Measurements from ENCODE around the gene ABHD8.

ABHD8 gene

DNA sequence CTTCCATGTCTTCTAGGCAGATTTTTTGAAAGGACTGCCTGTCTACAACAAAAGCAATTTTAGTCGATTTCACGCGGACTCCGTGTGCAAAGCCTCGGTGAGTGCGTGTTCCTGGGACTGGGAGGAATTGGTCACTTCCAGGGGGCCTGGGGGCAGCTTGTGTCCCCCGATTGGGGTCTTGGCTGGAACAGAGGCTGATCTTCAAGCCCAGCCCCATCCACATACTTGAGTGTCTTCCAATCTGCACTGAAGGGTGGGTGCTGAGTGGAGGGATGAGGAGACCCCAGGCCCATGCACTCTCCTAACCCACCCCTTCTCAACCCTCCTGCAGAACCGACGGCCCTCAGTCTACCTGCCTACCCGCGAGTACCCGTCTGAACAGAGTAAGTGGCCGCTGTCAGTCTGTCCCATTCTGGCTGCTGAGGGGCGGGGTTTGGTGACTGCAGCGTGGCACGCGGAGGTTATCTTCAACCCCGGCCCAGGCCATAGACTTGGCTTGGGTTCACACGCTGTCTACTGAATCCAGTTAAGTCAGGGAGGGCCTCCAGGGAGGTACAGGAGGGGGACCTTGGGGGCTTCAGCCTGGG, 10.9 kb upstream of the ABHD8 start:
- H3K27ac ChIP-seq, result no peak overlapping the region
- TF ChIP-seq, protein P1, sequence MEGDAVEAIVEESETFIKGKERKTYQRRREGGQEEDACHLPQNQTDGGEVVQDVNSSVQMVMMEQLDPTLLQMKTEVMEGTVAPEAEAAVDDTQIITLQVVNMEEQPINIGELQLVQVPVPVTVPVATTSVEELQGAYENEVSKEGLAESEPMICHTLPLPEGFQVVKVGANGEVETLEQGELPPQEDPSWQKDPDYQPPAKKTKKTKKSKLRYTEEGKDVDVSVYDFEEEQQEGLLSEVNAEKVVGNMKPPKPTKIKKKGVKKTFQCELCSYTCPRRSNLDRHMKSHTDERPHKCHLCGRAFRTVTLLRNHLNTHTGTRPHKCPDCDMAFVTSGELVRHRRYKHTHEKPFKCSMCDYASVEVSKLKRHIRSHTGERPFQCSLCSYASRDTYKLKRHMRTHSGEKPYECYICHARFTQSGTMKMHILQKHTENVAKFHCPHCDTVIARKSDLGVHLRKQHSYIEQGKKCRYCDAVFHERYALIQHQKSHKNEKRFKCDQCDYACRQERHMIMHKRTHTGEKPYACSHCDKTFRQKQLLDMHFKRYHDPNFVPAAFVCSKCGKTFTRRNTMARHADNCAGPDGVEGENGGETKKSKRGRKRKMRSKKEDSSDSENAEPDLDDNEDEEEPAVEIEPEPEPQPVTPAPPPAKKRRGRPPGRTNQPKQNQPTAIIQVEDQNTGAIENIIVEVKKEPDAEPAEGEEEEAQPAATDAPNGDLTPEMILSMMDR (IDR thresholded peaks at IDR 0.05), result no peak
- TF ChIP-seq ZFX (IDR thresholded peaks at IDR 0.05; ENCODE audit: borderline replicate concordance), result no peak

DNA sequence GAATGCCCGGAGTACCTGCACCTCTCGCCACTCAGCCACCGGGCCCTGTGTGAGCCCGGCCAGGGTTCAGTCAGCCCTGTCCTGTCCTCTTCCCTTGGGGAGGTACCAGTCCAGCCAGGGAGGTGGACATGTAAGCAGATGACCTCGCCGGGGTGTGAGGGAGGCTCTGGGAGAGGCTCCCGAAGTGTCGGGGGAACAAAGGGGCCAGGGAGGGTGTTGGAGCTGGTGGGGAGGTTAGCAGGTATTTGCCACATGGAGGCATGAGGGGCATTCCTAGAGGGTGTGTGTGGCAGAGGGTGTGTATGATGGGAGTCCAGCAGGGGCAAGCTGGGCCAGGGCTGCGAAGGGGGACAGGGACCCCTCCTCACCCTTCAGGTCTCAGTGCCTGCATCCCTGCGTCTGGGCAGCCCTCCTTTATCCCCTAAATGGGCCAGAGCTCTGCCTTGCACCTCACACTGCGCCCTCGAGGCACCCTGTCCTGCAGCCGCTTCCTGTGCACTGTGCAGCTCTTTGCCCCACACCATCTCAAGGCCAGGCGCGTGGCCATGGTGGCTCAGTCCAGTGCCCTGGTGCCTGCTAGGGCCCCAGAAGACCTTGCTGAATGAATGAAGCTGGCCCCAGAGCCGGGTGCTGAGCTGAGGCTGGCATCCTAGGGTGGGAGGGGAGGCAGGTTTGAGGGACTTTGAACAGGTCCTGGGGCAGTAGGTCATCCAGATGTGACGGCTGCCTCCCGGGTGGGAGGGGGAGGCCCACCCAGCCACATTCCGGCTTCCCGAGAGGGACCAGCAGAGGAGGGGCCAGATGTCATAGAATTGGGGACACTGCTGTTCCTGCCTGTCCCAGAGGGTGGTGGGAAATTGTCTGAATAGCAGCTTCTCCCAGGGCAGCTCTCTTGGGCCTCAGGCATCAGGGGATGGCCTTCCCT, 9.2 kb upstream of the ABHD8 start:
- 0 out of 2 replicates have a peak overlapping the region, but pooled peaks have one; percentile 74 for H3K27ac ChIP-seq
- TF ChIP-seq ZFX (IDR thresholded peaks at IDR 0.05; ENCODE audit: borderline replicate concordance), result no peak
- TF ChIP-seq, protein P1 (IDR thresholded peaks at IDR 0.05), result no peak

DNA sequence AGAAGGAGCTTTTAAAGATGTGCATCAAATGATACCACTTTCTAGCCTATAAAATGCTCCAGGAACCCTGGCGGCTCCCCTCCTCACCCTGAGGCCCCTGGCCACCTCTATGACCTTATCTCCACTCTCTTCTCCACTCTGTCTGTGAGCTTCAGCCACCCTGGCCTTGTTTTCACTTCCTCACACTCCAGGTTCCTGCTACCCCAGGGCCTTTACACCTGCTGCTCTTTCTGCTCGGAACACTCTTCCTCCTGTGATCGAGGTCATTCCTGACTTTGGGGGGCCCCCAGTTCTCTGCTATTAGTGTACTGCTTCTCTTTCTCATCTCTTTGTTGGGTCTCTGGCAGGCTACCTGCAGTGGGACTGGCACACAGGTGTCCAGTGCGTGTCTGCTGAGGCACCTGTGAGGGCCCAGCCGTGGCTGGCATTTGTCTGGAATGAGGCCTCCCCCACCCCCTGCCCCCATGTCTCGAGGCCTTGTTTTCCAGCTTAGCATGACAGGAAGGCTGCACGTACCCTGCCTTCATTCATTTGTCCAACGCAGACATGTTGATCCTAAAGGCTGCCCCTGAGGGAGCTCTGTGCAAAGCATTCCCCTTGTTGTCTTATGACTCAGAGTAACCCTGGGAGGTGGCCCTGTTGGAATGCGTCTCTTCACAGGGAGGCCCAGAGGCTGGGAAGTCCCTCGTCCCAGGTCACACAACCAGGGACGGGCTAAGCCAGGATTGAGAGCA, 8.4 kb upstream of the ABHD8 start:
- 0 out of 2 replicates have a peak overlapping the region, but pooled peaks have one; percentile 74 for H3K27ac ChIP-seq
- no peak for TF ChIP-seq ZFX (IDR thresholded peaks at IDR 0.05; ENCODE audit: borderline replicate concordance)
- TF ChIP-seq, protein P1 (IDR thresholded peaks at IDR 0.05), result no peak

DNA sequence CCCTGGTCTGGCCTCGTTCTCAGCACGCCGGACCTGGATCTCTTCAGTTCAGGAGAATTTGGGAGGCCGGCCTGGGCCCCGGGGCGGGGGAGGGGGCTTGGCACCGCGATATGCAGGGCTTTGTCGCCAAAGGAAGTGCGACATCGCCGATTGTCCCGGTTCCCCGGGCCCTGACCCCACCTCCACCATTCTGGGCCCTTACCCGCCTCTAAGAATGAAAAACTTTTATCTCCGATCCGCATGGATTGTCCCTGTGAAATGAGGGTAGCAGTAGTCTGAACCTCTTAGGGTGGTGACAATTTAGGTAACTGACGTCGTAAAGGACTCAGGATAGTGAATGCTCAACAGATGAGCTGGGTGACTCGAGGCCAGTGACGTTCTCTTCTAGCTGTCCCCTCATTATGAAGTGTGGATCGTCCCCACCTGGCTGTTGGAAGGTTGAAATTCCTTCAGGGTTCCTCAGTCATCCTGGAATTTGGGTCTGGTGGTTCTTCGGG, 6.8 kb upstream of the ABHD8 start:
- H3K27ac ChIP-seq, result peak overlapping the region; percentile 74
- no peak for TF ChIP-seq ZFX (IDR thresholded peaks at IDR 0.05; ENCODE audit: borderline replicate concordance)
- TF ChIP-seq, protein P1 (IDR thresholded peaks at IDR 0.05), result no peak

DNA sequence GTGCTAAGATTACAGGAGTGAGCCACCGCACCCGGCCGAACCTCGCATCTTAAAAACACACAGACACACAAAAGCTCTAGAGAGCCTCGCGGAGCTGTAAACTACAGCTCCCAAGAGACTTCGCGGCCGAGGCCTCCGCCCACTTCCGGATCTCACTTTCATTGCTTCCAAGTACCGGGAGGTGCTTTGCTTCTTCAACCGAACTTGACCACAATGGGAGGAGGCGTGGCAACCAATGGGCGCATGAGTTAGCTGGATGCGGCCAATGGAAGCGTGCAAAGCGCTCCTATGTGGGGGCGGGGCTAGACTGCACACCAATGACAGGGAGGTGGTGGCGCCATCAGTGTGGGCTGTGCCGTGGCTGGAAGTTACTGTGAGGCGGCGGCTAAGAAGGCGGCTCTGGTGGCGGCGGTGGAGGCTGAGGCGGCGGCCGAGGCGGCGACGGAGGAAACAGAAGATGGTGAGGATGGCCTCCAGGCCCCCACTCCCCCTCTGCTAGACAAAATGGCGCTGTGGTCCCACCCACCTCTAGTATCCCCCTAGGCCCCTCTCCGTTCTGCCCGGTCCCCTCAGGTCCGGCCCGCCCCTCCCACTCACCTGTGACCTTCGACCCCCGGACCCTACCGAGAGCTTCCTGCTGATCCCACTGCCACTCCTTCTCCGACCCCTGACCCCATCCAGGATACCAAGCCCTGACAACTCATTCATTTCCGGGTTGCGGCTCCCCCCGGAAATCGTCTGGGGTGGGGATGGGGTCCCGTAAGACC, 6.2 kb upstream of the ABHD8 start, which contains the start of gene DDA1:
Gene DDA1 (plus strand): TSS at position 366 of the 767 bp plus-strand sequence. CDS start 92 bp downstream, at position 458.
- no peak for TF ChIP-seq ZFX (IDR thresholded peaks at IDR 0.05; ENCODE audit: borderline replicate concordance)
- TF ChIP-seq, protein P1 (IDR thresholded peaks at IDR 0.05), result no peak
- peak within 1 kb of the TSS; percentile 74 for H3K27ac ChIP-seq

DNA sequence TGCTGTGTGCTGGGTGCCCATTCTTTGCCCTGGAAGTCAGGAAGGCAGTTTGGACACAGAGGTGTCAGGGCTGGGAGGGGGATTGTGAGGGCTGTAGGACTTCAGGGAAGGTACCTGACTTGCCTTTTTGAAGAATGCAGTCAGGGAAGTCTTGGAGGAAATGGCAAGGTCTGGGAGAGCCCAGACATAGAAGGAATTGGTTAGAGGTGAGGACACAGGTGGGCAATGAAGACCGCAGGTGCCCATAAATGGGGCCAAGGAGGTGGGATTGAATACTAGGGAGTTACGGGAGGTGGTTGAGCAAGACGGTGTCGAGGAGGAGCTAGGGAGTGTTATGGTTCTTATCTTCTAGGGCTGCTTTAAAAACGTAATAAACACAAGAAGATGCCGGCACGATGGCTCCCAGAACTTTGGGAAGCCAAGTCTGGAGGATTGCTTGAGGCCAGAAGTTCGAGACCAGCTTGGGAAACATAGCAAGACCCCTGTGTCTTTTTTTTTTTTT, 4.7 kb upstream of the ABHD8 start:
- H3K27ac ChIP-seq, result 0 out of 2 replicates have a peak overlapping the region, but pooled peaks have one; percentile 22
- TF ChIP-seq, protein P1 (IDR thresholded peaks at IDR 0.05), result no peak
- TF ChIP-seq ZFX (IDR thresholded peaks at IDR 0.05; ENCODE audit: borderline replicate concordance), result no peak

Data from 22Rv1 (cell line).